NCI-H524 treated with DMSO at 0.1 percent for 48 hours (cell line): ENCODE results near the gene ZNF473.
"Not testable (repeated sequence)": the region's sequence is repeated elsewhere in the genome, so short reads cannot be mapped to it uniquely, and the experiment has no call there.

ENCODE experiments used
- DNase-seq: peaks from one replicate; lab custom pipeline; 2025; lab: John Stamatoyannopoulos, UW

The ZNF473 gene

GRCh38 chr19:50099696-50100095 is 73.9 kb downstream of the ZNF473 start:
- DNase-seq: not testable (repeated sequence)

GRCh38 chr19:50100946-50101345 is 75.1 kb downstream of the ZNF473 start:
- DNase-seq: not testable (repeated sequence)
